K562 (cell line): ENCODE results near the gene M6PR. TPM values are rescaled to one million over a fixed set of nuclear protein-coding genes. Genes with fewer than 3 reads are reported as not detected.
A peak's percentile ranks its signal among the peaks of the same experiment; 100 is the strongest.

Experiments
- ATAC-seq: fragments of 200-7000 bp; cut with Tn5 transposase; 3 replicates; pipeline ENCODE4 v1.9.1; 2020; ENCODE audit warnings: moderate library complexity
- BruUV-seq: library from RNA; stranded (reverse); fragments of 400-500 nt; replicated peaks from 2 replicates; lab custom pipeline; 2021; lab: Mats Ljungman, UMichigan
- CTCF ChIA-PET: fragments of 300-600 bp; formaldehyde crosslinking; extraction: SDS; loops from one replicate; lab custom pipeline; 2021; ENCODE audit warnings: low intra/inter-chr PET ratio; lab: Yijun Ruan, JAX
- POLR2A ChIA-PET: fragments of 300-600, 350-650 bp; sonication (Branson Sonifier 250); formaldehyde crosslinking; extraction: SDS; loops from one replicate; lab custom pipeline; 2021; ENCODE audit warnings: antibody characterized with exemption, inconsistent platforms; lab: Yijun Ruan, JAX
- DNase-seq, 4 experiments: peaks; one replicate each; pipeline versions ENCODE4 v3.0.0 to v3.0.0-alpha.2; 2011 to 2018; ENCODE audit warnings: low spot score in 3 of 4, mixed read lengths in 3 of 4; ENCODE audit errors: extremely low read depth in 1 of 4
- FAIRE-seq: peaks from 2 replicates; lab custom pipeline; 2011; peaks lifted over from hg19 to GRCh38; lab: Jason Lieb, UNC
- H2AFZ ChIP-seq: 2 replicates; pipeline ENCODE4 v1.6.0; 2011; ENCODE audit warnings: low read depth, low read length, control low read depth, inconsistent platforms
- H3K27ac ChIP-seq: fragments of 200-600 bp; 3 replicates; pipeline ENCODE4 v1.8.0; 2011; ENCODE audit warnings: low read depth, mild to moderate bottlenecking, control low read depth, inconsistent platforms, low read length, moderate library complexity, mixed read lengths; ENCODE audit errors: extremely low read depth
- H3K27me3 ChIP-seq, 2 experiments: fragments of 300-600 bp in 1 of 2; 2 replicates in 1 of 2; 3 replicates in 1 of 2; pipeline versions ENCODE4 v1.6.0 to v1.8.0; 2011; ENCODE audit warnings: inconsistent platforms in 2 of 2, low read length in 2 of 2, mild to moderate bottlenecking in 1 of 2, mixed read lengths in 1 of 2, moderate library complexity in 1 of 2; ENCODE audit not compliant: control insufficient read depth in 2 of 2, insufficient read depth in 2 of 2
- H3K36me3 ChIP-seq: fragments of 300-600 bp; 3 replicates; pipeline ENCODE4 v1.8.0; 2011; ENCODE audit warnings: mild to moderate bottlenecking, low read length, inconsistent platforms; ENCODE audit not compliant: control insufficient read depth, insufficient read depth
- H3K4me1 ChIP-seq, 2 experiments: fragments of 200-600 bp in 1 of 2; replicated peaks in 1 of 2; 2 replicates in 1 of 2; 3 replicates in 1 of 2; pipeline versions ENCODE4 v1.5.1 to v1.8.0; 2011; ENCODE audit warnings: inconsistent platforms in 2 of 2, low read length in 2 of 2, mild to moderate bottlenecking in 1 of 2, mixed read lengths in 1 of 2, moderate library complexity in 1 of 2; ENCODE audit not compliant: control insufficient read depth in 2 of 2, insufficient read depth in 2 of 2
- H3K4me2 ChIP-seq: 2 replicates; pipeline ENCODE4 v1.6.1; 2011; ENCODE audit warnings: low read length, control low read depth, inconsistent platforms, mixed read lengths; ENCODE audit not compliant: insufficient read depth
- H3K4me3 ChIP-seq: fragments of 200-600 bp; sonication (generic), shearing (Covaris generic); 2 replicates; pipeline ENCODE4 v1.5.1; 2016; ENCODE audit warnings: control low read depth, inconsistent platforms
- H3K79me2 ChIP-seq: fragments of 200-600 bp; 3 replicates; pipeline ENCODE4 v1.8.0; 2011; ENCODE audit warnings: low read length, inconsistent platforms; ENCODE audit not compliant: control insufficient read depth, insufficient read depth
- H3K9ac ChIP-seq, 2 experiments: 2 replicates each; pipeline versions ENCODE4 v1.6.0 to v1.6.1; 2011; ENCODE audit warnings: low read depth in 2 of 2, low read length in 2 of 2, control low read depth in 1 of 2, inconsistent platforms in 1 of 2, mild to moderate bottlenecking in 1 of 2, mixed read lengths in 1 of 2; ENCODE audit not compliant: insufficient read depth in 1 of 2
- H3K9me1 ChIP-seq: one replicate; pipeline ENCODE4 v1.6.0; 2011; ENCODE audit warnings: inconsistent platforms, mild to moderate bottlenecking, low read length, moderate library complexity; ENCODE audit not compliant: control insufficient read depth, insufficient read depth
- H3K9me3 ChIP-seq: replicated peaks from 2 replicates; pipeline ENCODE4 v1.5.1; 2011; ENCODE audit warnings: low read depth, low read length, inconsistent platforms; ENCODE audit not compliant: control insufficient read depth, insufficient read depth
- H4K20me1 ChIP-seq: replicated peaks from 2 replicates; pipeline ENCODE4 v1.6.1; 2011; ENCODE audit warnings: low read length, inconsistent platforms, mixed read lengths; ENCODE audit not compliant: control insufficient read depth, insufficient read depth
- MEIS2 ChIP-seq: fragments of 450-650 bp; IDR thresholded peaks from 2 replicates; pipeline ENCODE4 v1.6.1; 2014; ENCODE audit warnings: mild to moderate bottlenecking; ENCODE audit not compliant: partially characterized antibody
- POLR2A ChIP-seq: fragments of 450-650 bp; conservative IDR thresholded peaks from 2 replicates; pipeline ENCODE4 v1.6.1; 2016
- XRCC5 ChIP-seq: fragments of 200-400 bp; formaldehyde crosslinking; IDR thresholded peaks from 2 replicates; pipeline ENCODE4 v1.6.1; 2017; ENCODE audit warnings: low read depth, mild to moderate bottlenecking, low read length
- ZBTB17 ChIP-seq: fragments of 450-650 bp; formaldehyde crosslinking; IDR thresholded peaks from 2 replicates; pipeline ENCODE4 v1.4.0; 2020; ENCODE audit warnings: mild to moderate bottlenecking
- WGBS: fragments of 100-300 bp; shearing (Covaris generic); methylation state at CpG from one replicate; pipeline ENCODE4 v1.1.6; 2016; ENCODE audit warnings: low coverage, mixed read lengths; ENCODE audit not compliant: insufficient coverage; ENCODE audit errors: missing lambda C conversion rate; 5-methylcytosine and 5-hydroxymethylcytosine counted together
- in situ Hi-C: fragments of 300-500 bp; cut with MboI; formaldehyde crosslinking; loops from 4 replicates; pipeline ENCODE4 v1.15.0; 2018; ENCODE audit warnings: inconsistent platforms, mixed read lengths
- intact Hi-C: fragments of 100-400 bp; cut with micrococcal nuclease; formaldehyde crosslinking; loops from 2 replicates; pipeline ENCODE4 v1.14.2; 2022
- polyA plus RNA-seq, 8 experiments: library from polyadenylated mRNA; depleted of rRNA in 4 of 8; stranded (reverse) in 5 of 8; unstranded in 3 of 8; fragments of >200 nt; fragmentation: Nextera tagmentation in 2 of 8; fragmentation: Illumina TruSeq in 1 of 8; extraction: Ambion mirVana in 2 of 8; extraction: Trizol in 1 of 8; gene quantifications; 2 replicates each; pipeline versions ENCODE4 v1.2.1 to v1.2.3, GENCODE V29; 2011 to 2014; ENCODE audit warnings: inconsistent platforms in 1 of 8, missing spikeins in 1 of 8
- total RNA-seq, 7 experiments: library from RNA; depleted of rRNA in 6 of 7; stranded (reverse); fragments of >200 nt in 6 of 7; fragmentation: Illumina TruSeq in 2 of 7; extraction: Trizol in 2 of 7; gene quantifications; 2 replicates each; pipeline versions ENCODE4 v1.2.1 to v1.2.3, GENCODE V29; 2011 to 2021; ENCODE audit warnings: low replicate concordance in 1 of 7
- TF ChIP-seq, protein P1 (sequence below), 2 experiments: IDR thresholded peaks in 1 of 2; conservative IDR thresholded peaks in 1 of 2; 2 replicates each; pipeline ENCODE4 v1.6.1; 2016; ENCODE audit warnings: low read depth in 2 of 2, mild to moderate bottlenecking in 1 of 2, missing compliant biosample characterization in 1 of 2, missing genetic modification characterization in 1 of 2, moderate library complexity in 1 of 2
- TF ChIP-seq, protein P2 (sequence below): fragments of 250-450 bp; sonication (Bioruptor Pico); IDR thresholded peaks from 2 replicates; pipeline ENCODE4 v1.5.0; 2022; ENCODE audit warnings: mild to moderate bottlenecking
- TF ChIP-seq, protein P3 (sequence below): fragments of 450-650 bp; IDR thresholded peaks from 2 replicates; pipeline ENCODE4 v1.6.1; 2016

M6PR gene
- total and polyA plus RNA-seq, 9 of the 15 experiments (the other 6 are each of a cell fraction or from before 2014, with no cell fraction given): 78.6 to 159 (median 112) TPM

DNA sequence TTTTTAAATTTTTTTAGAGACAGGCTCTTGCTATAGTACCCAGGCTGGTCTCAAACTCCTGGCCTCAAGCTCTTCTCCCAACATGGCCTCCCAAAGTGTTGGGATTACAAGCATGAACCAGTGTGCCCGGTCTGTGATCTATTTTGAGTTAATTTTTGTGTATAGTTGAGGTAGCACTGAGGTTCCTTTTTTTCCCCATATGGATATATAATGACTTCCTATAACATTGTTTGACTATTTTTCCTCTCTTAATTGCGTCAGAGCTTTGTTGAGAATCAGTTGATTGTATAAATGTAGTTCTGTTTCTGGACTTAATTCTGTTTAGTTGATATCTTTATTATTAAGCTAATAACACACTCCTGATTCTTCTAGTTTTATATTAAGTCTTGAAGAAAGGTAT is 8.6 kb upstream of the M6PR start (continued):
- TF ChIP-seq ZBTB17 (no peak), POLR2A (no peak), XRCC5 (no peak)
- TF ChIP-seq, all 486 proteins: peak for 0

DNA sequence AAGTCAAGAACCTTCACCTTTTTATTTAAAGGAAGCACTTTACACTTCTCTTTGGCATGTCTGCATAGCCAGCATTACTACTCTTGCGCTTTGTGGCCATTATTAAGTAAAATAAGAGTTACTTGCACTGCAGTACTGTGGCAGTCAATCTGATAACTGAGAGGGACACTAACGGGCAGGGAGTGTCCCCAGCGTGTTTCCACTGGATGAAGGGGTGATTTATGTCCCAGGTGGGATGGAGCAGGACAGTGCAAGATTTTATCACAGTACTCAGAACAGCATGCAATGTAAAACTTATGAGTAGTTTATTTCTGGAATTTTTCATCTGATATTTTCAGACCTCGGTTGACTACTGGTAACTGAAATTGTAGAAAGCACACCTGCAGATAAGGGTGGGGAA is 8.1 kb upstream of the M6PR start:
- intact Hi-C loops: no loop called here
- ChIA-PET CTCF (no interaction called here), POLR2A (no interaction called here)
- TF ChIP-seq, protein P1, sequence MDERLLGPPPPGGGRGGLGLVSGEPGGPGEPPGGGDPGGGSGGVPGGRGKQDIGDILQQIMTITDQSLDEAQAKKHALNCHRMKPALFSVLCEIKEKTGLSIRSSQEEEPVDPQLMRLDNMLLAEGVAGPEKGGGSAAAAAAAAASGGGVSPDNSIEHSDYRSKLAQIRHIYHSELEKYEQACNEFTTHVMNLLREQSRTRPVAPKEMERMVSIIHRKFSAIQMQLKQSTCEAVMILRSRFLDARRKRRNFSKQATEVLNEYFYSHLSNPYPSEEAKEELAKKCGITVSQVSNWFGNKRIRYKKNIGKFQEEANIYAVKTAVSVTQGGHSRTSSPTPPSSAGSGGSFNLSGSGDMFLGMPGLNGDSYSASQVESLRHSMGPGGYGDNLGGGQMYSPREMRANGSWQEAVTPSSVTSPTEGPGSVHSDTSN (CRISPR knock-in tag; IDR thresholded peaks at IDR 0.05; ENCODE audit: low read depth): no peak
- TF ChIP-seq, protein P1 (tag; conservative IDR thresholded peaks at IDR 0.05; ENCODE audit: low read depth): peak; percentile 69
- TF ChIP-seq, protein P2, sequence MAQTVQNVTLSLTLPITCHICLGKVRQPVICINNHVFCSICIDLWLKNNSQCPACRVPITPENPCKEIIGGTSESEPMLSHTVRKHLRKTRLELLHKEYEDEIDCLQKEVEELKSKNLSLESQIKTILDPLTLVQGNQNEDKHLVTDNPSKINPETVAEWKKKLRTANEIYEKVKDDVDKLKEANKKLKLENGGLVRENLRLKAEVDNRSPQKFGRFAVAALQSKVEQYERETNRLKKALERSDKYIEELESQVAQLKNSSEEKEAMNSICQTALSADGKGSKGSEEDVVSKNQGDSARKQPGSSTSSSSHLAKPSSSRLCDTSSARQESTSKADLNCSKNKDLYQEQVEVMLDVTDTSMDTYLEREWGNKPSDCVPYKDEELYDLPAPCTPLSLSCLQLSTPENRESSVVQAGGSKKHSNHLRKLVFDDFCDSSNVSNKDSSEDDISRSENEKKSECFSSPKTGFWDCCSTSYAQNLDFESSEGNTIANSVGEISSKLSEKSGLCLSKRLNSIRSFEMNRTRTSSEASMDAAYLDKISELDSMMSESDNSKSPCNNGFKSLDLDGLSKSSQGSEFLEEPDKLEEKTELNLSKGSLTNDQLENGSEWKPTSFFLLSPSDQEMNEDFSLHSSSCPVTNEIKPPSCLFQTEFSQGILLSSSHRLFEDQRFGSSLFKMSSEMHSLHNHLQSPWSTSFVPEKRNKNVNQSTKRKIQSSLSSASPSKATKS: no peak
- TF ChIP-seq, protein P3, sequence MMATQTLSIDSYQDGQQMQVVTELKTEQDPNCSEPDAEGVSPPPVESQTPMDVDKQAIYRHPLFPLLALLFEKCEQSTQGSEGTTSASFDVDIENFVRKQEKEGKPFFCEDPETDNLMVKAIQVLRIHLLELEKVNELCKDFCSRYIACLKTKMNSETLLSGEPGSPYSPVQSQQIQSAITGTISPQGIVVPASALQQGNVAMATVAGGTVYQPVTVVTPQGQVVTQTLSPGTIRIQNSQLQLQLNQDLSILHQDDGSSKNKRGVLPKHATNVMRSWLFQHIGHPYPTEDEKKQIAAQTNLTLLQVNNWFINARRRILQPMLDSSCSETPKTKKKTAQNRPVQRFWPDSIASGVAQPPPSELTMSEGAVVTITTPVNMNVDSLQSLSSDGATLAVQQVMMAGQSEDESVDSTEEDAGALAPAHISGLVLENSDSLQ: peak; percentile 73
- TF ChIP-seq MEIS2: peak; percentile 84
- BruUV-seq: no TSS peak
- Histone ChIP-seq H3K4me3 (no peak overlapping the region), H3K36me3 (no peaks in the 10 kb centered on the region), H3K27me3 (no peaks in the 10 kb centered on the region), H2AFZ (no peak overlapping the region), H3K4me2 (no peak overlapping the region), H3K9me3 (no peaks in the 10 kb centered on the region), H3K27ac (no peak overlapping the region), H3K4me1 (peaks cover 3 to 5% of the 10 kb centered on the region in 2 experiments; a peak in 3 of 5 replicates), H4K20me1 (no peaks in the 10 kb centered on the region), H3K9ac (no peak overlapping the region), H3K79me2 (no peaks in the 10 kb centered on the region), H3K9me1 (no peaks in the 10 kb centered on the region)
- 8% methylated on average over 4 of the region's 4 CpGs for WGBS
- no peak for ATAC-seq
- in situ Hi-C loops: no loop called here
- FAIRE-seq: peak; percentile 6
- DNase-seq: peak in 1 of 4 experiments; percentile 9
